Pulmonary artery endothelial cell (primary cell): ENCODE measurements around the gene MTRR. TPM values are rescaled to one million over a fixed set of nuclear protein-coding genes. Genes with fewer than 3 reads are reported as not detected.
"Not testable (repeated sequence)": the region's sequence is repeated elsewhere in the genome, so short reads cannot be mapped to it uniquely, and the experiment has no call there.

ENCODE experiments used
- DNase-seq: peaks from one replicate; pipeline ENCODE4 v3.0.0-alpha.2; 2011; ENCODE audit warnings: low read depth, low spot score
- total RNA-seq: library from RNA; depleted of rRNA; stranded (reverse); fragments of >200 nt; gene quantifications from 2 replicates; pipeline ENCODE4 v1.2.3, GENCODE V29; 2014

MTRR gene
- total RNA-seq, 1 donor from 2014 or later: 23.2 TPM

DNA sequence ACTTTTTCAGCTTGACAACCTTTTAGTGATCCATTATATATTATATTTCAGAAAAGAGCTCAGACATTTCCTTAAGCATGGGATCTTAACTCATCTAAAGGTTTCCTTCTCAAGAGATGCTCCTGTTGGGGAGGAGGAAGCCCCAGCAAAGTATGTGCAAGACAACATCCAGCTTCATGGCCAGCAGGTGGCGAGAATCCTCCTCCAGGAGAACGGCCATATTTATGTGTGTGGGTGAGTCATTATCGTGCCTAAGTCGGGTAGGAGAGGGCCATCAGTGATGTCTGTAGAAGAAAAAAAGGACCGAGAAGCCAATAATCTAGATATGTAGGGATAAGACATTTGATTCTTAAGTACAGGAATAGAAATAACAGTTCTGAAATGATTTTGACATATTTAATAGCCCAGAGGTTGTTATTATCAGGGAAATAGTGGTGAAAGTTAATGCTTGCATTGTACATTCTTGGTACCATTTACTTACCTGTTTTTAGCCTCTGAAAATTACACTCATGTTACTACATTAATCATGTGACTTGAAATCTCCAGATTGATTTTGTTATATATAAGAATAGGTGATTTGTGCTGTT lies 28.2 kb downstream of the MTRR start:
- DNase-seq: no peak

DNA sequence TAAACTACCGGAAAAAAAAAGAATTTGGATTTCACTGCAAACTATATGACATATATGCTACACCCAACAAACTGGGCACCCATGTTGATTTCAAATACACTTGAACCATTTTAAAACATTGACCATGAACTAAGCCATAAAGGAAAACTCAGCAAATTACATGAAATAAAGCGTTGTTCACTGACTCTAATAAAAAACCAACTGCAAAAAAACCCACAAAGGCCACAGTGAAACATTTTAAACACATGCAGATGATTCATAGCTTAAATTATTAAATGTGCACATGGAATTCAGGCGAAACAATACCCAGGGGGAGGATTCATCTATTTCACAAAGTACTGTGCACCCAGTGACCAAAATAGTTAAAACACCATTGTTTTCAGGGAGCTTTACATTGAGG lies 33.3 kb downstream of the MTRR start:
- no peak for DNase-seq

DNA sequence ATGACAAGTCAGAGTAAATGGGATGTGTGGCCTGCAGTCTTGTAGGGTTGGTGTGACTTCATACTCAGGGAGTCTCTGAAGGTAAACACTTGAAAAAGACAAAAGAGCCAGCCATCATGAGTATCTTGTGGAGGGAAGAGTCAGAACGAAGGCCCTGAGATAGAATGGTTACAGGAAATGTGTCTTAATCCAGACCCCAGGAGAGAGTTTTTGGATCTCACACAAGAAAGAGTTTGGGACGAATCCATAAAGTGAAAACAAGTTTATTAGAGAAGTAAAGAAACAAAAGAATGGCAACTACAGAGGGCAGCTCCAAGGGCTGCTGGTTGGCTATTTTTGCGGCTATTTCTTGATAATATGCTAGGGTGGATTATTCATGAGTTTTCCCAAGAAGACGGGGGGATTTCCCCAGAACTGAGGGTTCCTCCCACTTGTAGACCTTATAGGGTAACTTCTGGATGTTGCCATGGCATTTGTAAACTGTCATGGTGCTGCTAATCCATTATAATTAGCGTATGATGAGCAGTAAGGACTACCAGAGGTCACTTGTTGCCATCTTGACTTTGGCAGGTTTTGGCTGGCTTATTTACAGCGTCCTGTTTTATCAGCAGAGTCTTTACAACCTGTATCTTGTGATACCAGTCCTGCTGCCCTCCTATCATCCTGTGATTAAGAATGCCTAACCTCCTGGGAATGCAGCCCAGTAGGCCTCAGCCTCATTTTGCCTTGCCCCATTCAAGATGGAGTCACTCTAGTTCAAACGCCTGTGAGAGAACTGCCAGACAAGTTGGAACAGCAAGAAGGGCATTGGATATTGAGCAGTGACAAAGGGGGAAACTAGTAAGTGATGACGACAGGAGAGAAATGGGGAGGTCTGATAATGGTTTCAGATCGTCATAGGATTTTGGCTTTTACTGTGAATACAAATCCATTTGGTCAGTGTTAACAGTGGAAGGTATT lies 34.0 kb downstream of the MTRR start:
- DNase-seq: no peak

DNA sequence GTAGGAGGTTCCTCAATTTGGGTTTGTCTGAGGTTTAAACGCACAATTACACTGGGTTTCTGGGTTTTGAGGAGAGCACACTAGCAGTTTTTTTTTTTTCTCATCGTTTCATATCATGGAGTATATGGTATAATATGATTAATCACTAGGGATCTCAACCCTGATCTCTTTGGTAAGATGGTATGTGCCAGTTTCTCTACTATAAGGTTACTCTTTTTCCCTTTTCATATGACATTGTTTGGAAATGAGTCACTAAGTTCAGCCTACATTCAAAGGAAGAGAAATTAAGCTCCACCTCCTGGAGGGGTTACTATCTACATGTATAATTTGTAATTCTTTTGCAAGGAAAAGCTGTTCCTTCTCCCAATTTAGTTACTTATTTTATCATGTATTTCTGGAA lies 35.2 kb downstream of the MTRR start:
- DNase-seq: no peak

DNA sequence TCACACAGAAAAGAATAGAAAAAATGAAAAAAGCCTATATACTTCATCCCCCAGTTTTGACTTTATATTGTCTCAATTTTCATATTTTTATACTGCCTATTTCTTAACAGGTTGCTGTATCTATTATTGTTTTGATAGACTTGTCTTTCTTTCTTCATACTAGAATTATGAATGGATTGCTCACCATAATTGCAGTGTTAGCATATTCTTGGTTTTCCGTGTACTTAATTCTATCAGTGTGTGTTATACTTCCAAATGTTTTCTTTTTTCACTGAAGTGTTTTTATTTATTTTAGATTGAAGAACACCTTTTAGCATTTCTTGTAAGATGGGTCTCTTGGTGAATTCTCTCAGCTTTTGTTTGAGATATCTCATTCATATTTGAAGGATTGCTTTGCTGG lies 38.7 kb downstream of the MTRR start:
- no peak for DNase-seq

DNA sequence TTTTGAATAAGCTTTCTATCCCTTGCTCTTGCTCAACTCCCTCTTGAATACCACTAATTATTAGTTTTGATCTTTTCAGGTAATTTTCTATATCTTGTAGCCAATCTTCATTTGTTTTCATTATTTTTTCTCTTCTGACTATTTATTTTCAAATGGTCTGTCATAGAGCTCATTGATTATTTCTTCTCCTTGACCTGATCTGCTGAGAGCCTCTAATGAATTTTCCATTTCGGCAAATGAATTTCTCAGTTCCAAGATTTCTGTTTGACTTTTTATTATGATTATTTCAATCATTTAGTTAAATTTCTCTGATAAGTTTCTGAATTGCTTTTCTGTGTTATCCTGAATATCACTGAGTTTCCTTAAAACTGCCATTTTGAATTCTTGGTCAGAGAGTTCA lies 39.4 kb downstream of the MTRR start:
- DNase-seq: no peak

DNA sequence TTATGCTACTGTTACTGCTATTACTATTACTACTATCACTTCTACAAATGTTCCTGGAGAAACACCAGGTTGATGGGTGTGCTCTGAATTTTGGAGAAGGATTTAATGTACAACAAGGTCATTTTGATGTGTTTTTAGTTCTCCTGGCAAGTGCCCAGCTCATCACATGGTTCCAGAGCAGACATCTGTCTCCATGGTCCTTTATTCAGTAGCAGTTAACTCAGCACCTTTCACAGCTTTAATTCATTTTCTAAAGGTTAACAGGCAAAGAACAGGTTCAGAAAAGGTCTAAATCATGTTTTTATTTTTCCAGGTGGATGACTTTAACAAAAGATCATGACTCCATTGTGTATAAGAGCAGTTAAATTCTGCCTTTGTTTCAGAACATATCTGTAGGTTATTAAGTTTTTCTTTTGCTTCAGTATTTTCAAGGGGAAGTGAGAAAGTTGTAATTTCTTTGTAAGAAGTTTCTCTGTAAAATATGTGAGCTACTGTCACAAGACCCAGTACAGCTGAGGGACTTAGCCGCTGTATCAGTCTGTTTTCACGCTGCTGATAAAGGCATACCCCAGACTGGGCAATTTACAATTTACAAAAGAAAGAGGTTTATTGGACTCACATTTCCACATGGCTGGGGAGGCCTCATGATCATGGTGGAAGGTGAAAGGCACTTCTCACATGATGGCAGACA lies 41.9 kb downstream of the MTRR start:
- DNase-seq: no peak

DNA sequence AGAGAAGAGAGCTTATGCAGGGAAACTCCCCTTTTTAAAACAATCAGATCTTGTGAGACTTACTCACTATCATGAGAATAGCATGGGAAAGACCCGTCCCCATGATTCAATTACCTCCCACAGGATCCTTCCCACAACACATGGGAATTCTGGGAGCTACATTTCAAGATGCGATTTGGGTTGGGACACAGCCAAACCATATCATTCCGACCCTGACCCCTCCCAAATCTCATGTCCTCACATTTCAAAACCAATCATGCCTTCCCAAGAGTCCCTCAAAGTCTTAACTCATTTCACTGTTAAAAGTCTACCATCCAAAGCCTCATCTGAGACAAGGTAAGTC lies 42.5 kb downstream of the MTRR start:
- DNase-seq: not testable (repeated sequence)

DNA sequence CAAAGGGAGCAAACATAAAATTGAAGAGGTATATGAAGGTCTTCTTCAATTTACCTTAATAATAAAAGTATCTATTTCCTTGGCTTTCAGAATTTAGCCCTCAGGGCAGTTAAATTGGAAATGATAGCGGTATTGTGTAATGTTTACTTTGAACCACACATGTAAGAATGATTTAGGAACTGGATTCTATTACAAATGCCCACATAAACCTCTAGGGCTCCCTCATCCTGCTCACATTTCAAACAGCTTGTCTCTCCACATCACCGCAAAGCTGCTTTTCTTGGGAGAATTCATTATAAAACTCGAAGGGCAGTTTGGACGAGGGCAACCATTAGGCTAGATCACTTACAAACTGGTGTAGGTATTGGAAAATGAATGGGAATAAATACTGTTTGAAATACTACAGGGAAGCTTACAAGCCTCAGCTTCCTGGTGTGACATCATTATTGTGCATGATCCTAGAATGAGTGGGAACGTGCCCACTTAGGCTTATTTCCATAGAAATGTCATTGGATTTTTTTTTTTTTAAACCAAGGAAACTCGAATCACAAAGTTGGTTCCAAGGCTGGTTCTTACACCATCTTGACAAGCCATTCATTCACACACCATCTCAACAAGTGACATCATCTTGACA lies 47.3 kb downstream of the MTRR start:
- DNase-seq: no peak

DNA sequence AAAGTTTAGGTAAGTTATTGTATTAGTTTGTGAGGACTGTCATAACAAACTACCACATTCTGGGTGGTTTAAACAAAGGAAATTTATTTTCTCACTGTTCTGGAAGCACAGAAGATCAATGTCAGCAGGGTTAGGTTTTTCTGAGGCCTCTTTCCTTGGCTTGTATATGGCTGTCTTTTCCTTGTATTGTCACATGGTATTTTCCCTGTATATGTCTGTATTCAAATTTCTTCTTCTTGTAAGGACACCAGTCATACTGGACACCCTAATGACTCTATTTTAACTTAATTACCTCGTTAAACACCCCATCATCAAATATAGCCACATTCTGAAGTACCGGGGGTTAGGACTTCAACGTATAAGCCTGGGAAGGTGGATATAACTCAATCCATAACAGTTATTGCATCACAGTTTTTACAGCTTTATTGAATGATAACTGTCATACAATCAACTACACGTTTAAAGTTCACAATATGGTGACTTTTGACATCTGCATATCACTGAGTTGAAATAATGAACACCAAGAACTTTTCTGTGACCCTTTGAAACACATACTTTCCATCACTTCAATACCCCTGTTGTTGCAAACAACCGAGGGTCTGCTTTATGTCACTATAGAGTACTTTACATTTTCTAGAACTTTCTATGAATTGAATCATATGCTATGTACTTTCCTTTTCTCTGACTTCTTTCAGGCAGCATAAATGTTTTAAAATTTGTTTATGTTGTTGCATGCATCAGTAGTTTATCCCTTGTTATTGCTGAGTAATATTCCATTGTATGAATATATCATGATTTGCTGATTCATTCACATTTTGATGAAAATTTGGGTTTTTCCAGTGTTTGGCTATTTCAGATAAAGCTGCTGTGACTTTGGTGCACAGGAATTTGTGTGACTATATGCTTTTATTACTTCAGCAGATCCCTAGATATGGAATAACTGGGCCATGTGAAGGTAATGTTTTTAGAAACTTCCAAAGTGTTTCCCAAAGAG lies 48.5 kb downstream of the MTRR start:
- DNase-seq: no peak

DNA sequence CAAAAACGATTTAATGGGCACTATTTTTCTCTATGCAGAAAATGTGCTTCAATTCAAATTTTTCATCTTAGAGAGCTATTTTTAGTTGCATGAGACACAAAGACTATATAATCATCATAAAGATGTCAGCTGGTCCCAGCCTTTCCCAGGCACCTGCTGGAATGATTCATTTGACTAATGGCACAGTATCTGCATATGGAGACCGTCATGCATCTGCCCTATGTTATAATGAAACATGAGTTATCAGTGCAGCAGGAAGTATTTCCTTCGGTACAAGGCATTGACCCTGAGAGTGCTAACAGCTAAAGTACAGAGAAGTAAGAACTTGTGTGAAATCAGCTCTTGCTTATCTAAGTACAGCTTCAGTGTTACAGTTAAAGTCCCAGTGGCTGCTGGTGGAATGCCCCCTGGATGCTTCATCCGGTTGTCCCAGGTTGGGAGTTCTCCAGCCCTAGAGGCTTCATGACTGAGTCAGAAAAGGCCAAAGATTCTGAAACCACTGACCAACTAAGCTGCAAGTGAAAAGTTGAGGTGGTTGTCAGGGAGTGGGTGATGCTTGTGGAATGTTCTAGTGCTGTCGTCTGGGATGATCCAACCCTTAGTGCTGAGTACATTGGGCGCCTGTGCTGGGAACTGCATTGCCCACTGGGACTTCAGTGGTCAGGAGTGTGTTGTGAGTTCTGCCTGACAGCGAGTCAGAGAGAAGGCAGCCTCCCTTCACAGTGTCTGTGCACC lies 57.2 kb downstream of the MTRR start:
- DNase-seq: no peak

DNA sequence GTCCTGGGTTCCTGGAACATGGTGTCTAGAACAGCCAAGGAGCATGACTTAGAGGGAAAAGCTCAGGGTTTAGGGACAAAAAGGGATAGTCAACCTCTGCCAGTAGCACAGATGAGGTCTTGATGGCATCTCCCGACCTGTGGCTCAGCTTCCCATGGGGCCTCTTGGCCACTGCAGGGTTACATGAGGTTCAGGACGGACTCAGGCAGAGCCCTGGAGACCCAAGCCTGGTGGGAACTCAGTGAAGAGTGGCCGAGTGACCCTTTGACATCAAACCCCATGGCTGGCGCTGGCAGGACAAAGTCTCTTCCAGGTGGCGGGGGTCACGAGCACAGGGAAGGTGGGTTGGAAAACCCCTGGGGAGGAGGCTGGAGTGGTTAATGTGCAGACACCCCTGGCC lies 57.8 kb downstream of the MTRR start:
- DNase-seq: no peak

DNA sequence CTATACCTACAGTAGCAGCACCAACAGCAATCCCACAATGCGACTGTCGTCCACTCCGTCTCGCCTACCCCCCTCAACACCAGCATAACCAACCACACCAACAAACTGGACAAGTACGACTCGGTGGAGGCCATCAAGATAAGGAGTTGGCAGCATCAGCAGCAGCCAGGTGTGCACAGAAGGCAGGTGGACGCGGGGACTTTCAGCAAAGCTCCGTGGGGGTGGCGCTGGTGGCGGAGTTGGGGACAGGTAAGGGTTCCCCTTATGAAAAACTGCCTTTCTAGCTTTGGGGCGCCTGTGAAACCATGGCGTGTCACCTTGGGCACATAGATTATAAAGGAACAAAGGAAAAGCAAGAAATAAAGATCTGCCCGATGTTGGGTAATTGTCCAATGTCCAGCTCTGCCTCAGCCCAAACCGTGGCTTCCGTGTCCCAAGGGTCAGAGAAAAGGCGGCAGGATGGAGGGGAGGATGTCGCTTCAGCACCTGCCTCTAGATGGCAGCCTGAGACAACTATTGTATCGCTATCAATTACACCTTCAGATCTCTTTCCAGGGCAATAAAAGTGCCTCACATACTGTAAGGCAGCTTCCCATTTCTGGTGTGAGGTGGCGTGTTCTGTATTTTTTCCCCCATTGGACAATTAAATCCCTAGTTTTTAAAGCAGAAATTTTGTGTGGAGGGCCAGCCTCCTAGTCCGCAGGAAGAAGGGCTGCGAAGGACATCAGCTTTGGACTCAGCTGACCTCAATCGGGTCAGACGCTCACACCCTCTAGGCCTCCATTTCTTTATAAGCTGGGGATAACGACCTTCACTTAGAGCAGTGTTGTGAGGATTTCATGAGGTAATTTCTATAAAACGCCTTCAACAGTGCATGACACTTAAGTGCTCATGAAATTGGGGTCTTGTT lies 58.8 kb downstream of the MTRR start:
- DNase-seq: no peak

DNA sequence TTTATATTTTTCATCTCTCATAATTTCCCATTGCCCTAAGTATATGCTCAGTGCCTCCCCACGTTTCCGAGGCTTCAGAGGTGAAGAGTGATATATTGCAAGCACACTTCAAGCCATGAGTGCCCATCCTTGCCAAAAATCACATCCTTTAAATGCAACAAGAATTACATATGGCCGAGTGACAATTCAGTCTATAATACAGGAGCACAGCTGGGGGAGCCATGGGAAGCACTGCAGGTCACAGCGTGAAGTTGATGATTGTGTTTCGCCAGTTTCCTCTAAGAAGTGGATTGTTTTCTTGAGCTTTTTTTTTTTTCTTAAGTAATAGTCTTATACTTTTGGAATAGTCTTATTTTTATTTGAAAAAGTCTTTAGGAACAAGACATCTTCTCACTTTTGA lies 61.1 kb downstream of the MTRR start:
- no peak for DNase-seq

DNA sequence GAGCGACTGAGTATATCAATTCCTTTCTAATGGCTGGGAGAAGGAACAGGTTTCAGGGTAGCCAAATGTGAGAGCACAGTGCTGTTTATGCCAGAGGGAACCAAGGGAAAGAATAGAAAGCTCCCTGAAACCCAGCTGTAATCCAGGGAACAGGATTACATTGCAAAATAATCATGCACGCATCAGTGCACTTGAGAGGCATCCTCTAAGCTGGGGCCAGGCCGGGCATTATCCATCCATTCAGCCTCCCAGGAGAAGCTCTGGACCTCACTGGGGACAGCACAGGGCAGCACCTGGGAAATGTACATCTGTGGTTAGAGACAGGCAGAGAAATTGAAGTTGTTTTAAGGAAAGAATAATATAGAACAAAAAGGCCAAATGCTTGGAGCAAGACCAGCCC lies 72.7 kb downstream of the MTRR start:
- DNase-seq: no peak

DNA sequence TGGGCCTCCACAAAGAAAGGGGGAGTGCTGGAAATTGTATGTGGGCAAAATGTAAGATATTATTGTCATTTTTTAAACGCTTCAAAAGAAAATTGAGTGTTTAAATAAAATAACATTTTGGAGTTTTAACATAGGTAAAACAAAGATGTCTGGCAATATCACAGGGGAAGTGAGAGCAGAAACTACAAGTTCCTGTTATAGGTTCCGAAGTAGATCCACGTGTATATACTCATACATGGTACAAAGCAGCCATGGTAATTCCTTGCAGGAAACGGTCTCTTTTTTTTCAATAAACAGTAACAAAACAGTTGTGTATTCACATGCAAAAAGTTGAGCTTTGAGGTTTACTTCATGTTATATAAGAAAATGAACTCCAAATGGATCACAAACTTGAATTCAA lies 78.4 kb downstream of the MTRR start:
- DNase-seq: no peak
